Measurements from ENCODE around the gene TPM1. TPM values are rescaled to one million over a fixed set of nuclear protein-coding genes. Genes with fewer than 3 reads are reported as not detected.

The TPM1 gene
- total and polyA plus RNA-seq, 4 donors, result 64.7 to 101 (median 71.5) TPM

DNA sequence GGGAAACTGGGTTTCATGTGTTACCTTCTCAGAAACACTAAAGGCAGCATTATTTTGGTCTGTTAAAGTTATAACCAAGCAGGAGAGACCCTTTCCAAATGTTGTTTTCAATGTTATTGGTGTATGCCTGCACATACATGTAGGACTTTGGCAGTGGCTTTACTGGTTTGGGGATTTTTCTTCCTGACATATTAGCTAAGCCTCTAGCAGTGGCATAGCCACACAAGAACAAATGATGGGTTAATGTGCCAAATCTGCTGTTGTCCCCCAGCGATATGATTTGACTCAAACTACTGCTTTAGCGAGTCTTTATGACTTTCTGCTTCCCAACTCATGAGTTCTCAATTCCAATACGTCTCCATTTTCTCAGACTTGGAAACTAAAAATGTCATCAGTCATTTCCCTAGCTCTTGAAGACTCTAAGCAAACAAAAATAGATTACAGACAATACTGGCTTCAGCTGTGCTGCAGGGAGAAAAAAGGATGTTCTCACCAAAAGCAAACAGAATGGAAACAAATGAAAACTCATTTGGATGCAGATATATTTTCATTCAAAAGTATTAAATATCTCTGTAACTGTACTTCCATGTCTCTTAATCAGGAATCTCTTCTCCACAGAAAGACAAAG is 29.6 kb downstream of the TPM1 start:
- Histone ChIP-seq H3K27ac (ENCODE audit: low read depth in 1 of 2, low read length in 2 of 2) (no peak overlapping the region), H3K4me3 (ENCODE audit: low read depth in 1 of 3, low read length in 3 of 3) (no peak overlapping the region), H3K36me3 (ENCODE audit: control insufficient read depth in 4 of 4, insufficient read depth in 3 of 4, low read depth in 1 of 4, low read length in 3 of 4) (peaks cover 2 to 22% (median 10%) of the 10 kb centered on the region in 4 donors), H3K9ac (ENCODE audit: low read depth in 1 of 2, low read length in 2 of 2) (no peak overlapping the region), H3K27me3 (ENCODE audit: control insufficient read depth in 4 of 4, insufficient read depth in 4 of 4, low read length in 3 of 4) (no peaks in the 10 kb centered on the region), H3K4me1 (ENCODE audit: control insufficient read depth in 4 of 4, insufficient read depth in 4 of 4, low read length in 3 of 4) (peaks cover 0 to 3% (median 0%) of the 10 kb centered on the region in 4 donors), H3K9me3 (ENCODE audit: control insufficient read depth in 4 of 4, low read length in 3 of 4) (no peaks in the 10 kb centered on the region)
- TF ChIP-seq TAF1 (conservative IDR thresholded peaks at IDR 0.05) (no peak), FOXA2 (IDR thresholded peaks at IDR 0.05) (no peak), SP1 (IDR thresholded peaks at IDR 0.05) (no peak), CTCF (IDR thresholded peaks at IDR 0.05; ENCODE audit: low read depth, low read length, missing input control) (no peak), RAD21 (IDR thresholded peaks at IDR 0.05) (no peak), YY1 (IDR thresholded peaks at IDR 0.05) (no peak), FOXA1 (IDR thresholded peaks at IDR 0.05) (no peak), JUND (IDR thresholded peaks at IDR 0.05) (no peak), NR2F2 (IDR thresholded peaks at IDR 0.05) (no peak), ZBTB33 (IDR thresholded peaks at IDR 0.05) (no peak), RXRA (IDR thresholded peaks at IDR 0.05) (no peak), ATF3 (IDR thresholded peaks at IDR 0.05) (no peak), EGR1 (IDR thresholded peaks at IDR 0.05; ENCODE audit: low read depth in 2 of 2) (no peak), HNF4G (IDR thresholded peaks at IDR 0.05) (no peak), GABPA (IDR thresholded peaks at IDR 0.05 in 1 of 2, conservative IDR thresholded peaks at IDR 0.05 in 1 of 2) (no peak), HNF4A (conservative IDR thresholded peaks at IDR 0.05) (no peak)
- TF ChIP-seq, protein P1, sequence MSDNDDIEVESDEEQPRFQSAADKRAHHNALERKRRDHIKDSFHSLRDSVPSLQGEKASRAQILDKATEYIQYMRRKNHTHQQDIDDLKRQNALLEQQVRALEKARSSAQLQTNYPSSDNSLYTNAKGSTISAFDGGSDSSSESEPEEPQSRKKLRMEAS (IDR thresholded peaks at IDR 0.05), result no peak
- TF ChIP-seq, protein P2, sequence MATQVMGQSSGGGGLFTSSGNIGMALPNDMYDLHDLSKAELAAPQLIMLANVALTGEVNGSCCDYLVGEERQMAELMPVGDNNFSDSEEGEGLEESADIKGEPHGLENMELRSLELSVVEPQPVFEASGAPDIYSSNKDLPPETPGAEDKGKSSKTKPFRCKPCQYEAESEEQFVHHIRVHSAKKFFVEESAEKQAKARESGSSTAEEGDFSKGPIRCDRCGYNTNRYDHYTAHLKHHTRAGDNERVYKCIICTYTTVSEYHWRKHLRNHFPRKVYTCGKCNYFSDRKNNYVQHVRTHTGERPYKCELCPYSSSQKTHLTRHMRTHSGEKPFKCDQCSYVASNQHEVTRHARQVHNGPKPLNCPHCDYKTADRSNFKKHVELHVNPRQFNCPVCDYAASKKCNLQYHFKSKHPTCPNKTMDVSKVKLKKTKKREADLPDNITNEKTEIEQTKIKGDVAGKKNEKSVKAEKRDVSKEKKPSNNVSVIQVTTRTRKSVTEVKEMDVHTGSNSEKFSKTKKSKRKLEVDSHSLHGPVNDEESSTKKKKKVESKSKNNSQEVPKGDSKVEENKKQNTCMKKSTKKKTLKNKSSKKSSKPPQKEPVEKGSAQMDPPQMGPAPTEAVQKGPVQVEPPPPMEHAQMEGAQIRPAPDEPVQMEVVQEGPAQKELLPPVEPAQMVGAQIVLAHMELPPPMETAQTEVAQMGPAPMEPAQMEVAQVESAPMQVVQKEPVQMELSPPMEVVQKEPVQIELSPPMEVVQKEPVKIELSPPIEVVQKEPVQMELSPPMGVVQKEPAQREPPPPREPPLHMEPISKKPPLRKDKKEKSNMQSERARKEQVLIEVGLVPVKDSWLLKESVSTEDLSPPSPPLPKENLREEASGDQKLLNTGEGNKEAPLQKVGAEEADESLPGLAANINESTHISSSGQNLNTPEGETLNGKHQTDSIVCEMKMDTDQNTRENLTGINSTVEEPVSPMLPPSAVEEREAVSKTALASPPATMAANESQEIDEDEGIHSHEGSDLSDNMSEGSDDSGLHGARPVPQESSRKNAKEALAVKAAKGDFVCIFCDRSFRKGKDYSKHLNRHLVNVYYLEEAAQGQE (IDR thresholded peaks at IDR 0.05), result no peak
- 90% methylated on average over 3 of the region's 3 CpGs for WGBS
- no peak for DNase-seq (ENCODE audit: low spot score)

Measured in liver (tissue), 9 donors.